DMS 273 treated with DMSO at 0.1 percent for 48 hours (cell line): ENCODE results near the gene TCF7L1.

Experiments used
- DNase-seq: peaks from one replicate; lab custom pipeline; 2025; lab: John Stamatoyannopoulos, UW

TCF7L1 gene

GRCh38 chr2:85164145-85164569 is 31.0 kb downstream of the TCF7L1 start:
- no peak for DNase-seq

- no peak for DNase-seq
These were observed 32.0 kb downstream of the TCF7L1 start for GRCh38 chr2:85165088-85165690.

- no peak for DNase-seq
These were observed 32.8 kb downstream of the TCF7L1 start for GRCh38 chr2:85166021-85166420.

GRCh38 chr2:85167479-85167878 is 34.3 kb downstream of the TCF7L1 start:
- no peak for DNase-seq

GRCh38 chr2:85168942-85169341 is 35.8 kb downstream of the TCF7L1 start:
- no peak for DNase-seq

GRCh38 chr2:85169581-85169980 is 36.4 kb downstream of the TCF7L1 start:
- no peak for DNase-seq

- DNase-seq = no peak
These were observed 37.8 kb downstream of the TCF7L1 start for GRCh38 chr2:85170938-85171475.

- DNase-seq = no peak
These were observed 38.7 kb downstream of the TCF7L1 start for GRCh38 chr2:85171916-85172315.

- no peak for DNase-seq
These were observed 40.7 kb downstream of the TCF7L1 start for GRCh38 chr2:85173909-85174308.

- DNase-seq = no peak
These were observed 41.8 kb downstream of the TCF7L1 start for GRCh38 chr2:85174943-85175342.

- no peak for DNase-seq
These were observed 42.4 kb downstream of the TCF7L1 start for GRCh38 chr2:85175369-85176299.

- no peak for DNase-seq
These were observed 44.0 kb downstream of the TCF7L1 start for GRCh38 chr2:85177031-85177824.

- no peak for DNase-seq
These were observed 45.0 kb downstream of the TCF7L1 start for GRCh38 chr2:85178154-85178553.

- no peak for DNase-seq
These were observed 45.8 kb downstream of the TCF7L1 start for GRCh38 chr2:85178980-85179411.

GRCh38 chr2:85179541-85179940 is 46.3 kb downstream of the TCF7L1 start:
- no peak for DNase-seq

- DNase-seq = no peak
These were observed 47.3 kb downstream of the TCF7L1 start for GRCh38 chr2:85180322-85181133.

- DNase-seq = no peak
These were observed 48.0 kb downstream of the TCF7L1 start for GRCh38 chr2:85181134-85181631.

GRCh38 chr2:85181844-85182456 is 48.8 kb downstream of the TCF7L1 start:
- no peak for DNase-seq

GRCh38 chr2:85183076-85183475 is 49.9 kb downstream of the TCF7L1 start:
- DNase-seq = no peak

GRCh38 chr2:85183479-85183878 is 50.3 kb downstream of the TCF7L1 start:
- no peak for DNase-seq

GRCh38 chr2:85184231-85184630 is 51.0 kb downstream of the TCF7L1 start:
- no peak for DNase-seq
